HG02623 (cell line): ENCODE measurements around the gene SETD1B.
A peak's percentile ranks its signal among the peaks of the same experiment; 100 is the strongest.

Experiments used
- ATAC-seq: cut with Tn5 transposase; IDR thresholded peaks from one replicate; pipeline ENCODE4 v1.9.1; 2021; ENCODE audit warnings: moderate library complexity; ENCODE audit not compliant: unreplicated experiment

The SETD1B gene

GRCh38 chr12:121807642-121808347 lies 4.0 kb downstream of the SETD1B start:
- ATAC-seq, result no peak

DNA sequence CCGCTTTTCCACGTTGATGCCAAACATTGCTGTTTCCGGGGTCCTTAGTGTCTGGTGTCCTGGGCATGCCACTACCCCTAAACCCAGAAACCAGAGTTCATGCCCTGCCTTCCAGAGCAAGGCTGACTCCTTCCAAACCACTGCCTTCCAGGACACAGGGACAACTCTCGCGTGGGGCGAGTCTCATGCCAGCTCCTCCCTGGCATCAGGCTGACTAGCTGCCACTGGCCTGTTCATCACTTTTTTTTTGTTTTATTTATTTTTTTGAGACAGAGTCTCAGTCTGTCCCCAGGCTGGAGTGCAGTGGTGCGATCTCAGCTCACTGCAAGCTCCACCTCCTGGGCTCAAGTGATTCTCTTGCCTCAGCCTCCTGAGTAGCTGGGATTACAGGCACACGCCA lies 4.8 kb downstream of the SETD1B start:
- ATAC-seq, result no peak

- no peak for ATAC-seq
Measured at GRCh38 chr12:121809712-121810116, 5.9 kb downstream of the SETD1B start.

GRCh38 chr12:121810234-121810817 lies 6.5 kb downstream of the SETD1B start:
- ATAC-seq, result no peak

DNA sequence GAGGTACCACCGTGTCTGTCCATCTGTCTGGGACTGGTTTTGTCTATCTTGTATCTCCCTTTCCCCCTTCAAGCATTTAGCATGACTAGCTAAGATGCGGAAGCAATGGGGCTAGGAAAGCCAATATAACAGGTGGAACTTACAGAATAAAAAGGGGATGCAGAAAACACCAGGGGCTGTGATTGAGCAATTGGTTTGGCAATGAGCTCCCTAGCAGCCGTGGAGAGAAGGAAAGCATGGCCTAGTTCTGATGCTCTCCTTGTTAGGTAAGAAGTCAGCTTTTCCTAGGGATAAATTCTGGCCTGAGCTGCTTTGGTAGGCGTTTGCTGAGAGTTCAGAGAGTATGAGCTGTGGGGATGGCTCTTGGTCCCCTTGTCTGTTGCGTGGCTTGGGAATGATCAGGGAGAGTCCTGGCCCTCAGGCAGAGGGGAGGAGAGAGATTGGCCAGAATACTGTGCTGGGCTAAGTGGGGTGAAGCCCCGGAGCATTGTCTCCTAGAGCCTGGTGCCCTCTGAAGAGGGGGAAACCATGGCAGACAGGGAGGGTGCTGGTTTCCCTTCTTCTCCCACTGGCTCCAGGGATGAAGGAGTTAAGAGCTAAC lies 7.1 kb downstream of the SETD1B start:
- no peak for ATAC-seq

DNA sequence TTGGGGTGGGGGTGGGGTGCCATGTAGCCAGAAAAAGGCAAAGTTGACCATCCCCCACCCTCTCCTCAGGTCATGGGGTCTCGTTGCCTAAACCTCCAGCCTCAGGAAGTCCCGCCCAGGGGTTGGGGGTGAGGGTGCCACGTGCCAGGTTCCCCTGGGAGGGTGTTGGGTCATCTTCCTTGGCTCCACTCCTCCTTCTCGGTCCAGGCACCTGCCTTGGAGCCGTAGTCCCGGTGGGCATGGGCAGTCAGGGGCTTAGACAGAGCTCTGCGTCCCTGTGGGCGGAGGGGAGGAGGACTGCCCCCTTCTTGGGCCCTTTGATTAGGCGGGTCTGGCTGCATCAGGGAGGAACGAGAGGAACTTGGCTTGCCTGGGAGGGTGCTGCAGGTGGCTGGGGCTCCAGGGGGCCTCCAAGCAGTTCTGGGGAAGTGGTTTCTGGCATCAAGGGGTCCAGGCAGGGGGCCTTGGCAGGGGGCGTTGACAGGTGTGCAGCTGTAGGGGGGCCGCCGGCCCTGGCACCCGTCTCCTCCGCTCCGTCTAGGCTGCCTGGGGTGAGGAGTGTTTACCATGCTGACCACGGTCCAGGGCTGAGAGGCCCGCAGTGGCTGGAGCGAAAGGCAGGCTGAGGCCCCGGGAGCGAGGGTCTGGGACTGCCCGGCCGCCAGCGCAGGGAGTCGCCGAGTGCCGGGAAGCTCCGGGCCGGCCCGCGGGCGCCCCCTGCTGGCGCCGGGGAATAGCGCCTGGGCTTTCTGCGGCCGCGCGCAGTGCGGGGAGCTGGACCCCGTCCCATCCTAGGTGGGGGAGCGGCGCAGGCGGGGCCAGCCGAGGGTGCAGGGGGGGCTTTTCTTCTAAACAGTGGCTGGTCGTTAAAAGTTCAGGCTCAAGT lies 7.9 kb downstream of the SETD1B start:
- peak; percentile 57 for ATAC-seq

GRCh38 chr12:121812320-121812871 lies 8.6 kb downstream of the SETD1B start:
- ATAC-seq, result no peak

GRCh38 chr12:121812921-121813896 lies 9.4 kb downstream of the SETD1B start:
- ATAC-seq, result no peak

- ATAC-seq, result no peak
Measured at GRCh38 chr12:121813951-121814350, 10.1 kb downstream of the SETD1B start.

DNA sequence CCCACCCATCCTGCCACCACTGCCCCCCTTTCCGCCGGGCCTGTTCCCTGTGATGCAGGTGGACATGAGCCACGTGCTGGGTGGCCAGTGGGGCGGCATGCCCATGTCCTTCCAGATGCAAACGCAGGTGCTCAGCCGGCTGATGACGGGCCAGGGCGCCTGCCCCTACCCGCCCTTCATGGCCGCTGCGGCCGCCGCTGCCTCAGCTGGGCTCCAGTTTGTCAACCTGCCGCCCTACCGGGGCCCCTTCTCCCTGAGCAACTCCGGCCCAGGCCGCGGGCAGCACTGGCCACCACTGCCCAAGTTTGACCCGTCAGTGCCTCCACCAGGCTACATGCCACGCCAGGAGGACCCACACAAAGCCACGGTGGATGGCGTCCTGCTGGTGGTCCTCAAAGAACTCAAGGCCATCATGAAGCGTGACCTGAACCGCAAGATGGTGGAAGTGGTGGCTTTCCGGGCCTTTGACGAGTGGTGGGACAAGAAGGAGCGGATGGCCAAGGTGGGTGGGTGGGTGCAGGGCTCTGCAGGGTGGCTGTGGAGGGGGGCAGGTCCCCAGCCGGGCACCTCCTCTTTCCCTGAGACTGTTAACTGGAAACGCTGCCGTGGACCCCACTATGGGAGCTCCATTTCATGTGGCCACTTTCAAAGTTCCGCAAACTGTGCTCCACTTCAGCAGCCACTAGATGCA lies 10.8 kb downstream of the SETD1B start:
- ATAC-seq, result no peak

DNA sequence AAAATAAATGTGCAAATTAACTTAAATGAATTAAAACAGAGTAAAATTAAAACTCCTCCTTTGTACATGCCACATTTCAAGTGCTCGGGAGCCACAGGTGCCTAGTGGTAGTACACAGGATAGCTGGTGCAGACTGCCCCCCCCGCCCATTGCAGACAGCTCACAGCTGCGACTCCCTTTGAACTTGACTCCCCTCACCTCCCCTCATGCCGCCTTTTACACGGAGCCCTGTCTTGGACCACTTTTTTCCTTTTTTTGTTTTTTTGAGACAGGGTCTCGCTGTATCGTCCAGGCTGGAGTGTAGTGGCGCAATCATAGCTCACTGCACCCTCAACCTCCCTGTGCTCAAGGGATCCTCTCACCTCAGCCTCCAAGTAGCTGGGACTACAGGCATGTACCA lies 11.5 kb downstream of the SETD1B start:
- no peak for ATAC-seq

GRCh38 chr12:121816925-121817647 lies 13.3 kb downstream of the SETD1B start:
- no peak for ATAC-seq

GRCh38 chr12:121817648-121818043 lies 13.8 kb downstream of the SETD1B start:
- ATAC-seq, result no peak

DNA sequence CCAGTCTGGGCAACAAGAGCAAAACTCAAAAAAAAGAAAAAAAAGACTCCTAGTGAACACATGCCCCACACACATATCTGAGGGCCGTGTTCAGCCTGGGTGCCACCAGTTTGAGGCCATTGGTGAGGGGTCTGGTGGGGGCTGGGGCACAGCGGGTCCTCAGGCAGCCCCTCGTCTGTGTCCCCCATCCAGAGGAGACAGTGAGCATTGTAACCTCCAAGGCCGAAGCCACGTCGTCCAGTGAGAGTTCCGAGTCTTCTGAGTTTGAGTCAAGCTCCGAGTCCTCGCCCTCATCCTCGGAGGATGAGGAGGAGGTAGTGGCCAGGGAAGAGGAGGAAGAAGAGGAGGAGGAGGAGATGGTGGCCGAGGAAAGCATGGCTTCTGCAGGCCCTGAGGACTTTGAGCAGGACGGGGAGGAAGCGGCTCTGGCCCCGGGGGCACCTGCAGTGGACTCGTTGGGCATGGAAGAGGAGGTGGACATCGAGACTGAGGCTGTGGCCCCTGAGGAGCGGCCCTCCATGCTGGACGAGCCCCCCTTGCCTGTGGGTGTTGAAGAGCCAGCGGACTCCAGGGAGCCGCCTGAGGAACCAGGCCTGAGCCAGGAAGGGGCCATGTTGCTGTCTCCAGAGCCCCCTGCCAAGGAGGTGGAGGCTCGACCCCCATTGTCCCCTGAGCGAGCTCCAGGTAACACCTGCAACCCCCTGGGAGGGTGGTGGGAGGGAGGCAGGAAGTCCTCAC lies 15.6 kb downstream of the SETD1B start:
- no peak for ATAC-seq

- ATAC-seq, result no peak
Measured at GRCh38 chr12:121820056-121820455, 16.2 kb downstream of the SETD1B start.

GRCh38 chr12:121822393-121823100 lies 18.7 kb downstream of the SETD1B start:
- ATAC-seq, result no peak

GRCh38 chr12:121823101-121823726 lies 19.4 kb downstream of the SETD1B start:
- ATAC-seq, result no peak
